ENCODE data around the gene EPHA6.
A peak's percentile ranks its signal among the peaks of the same experiment; 100 is the strongest.

EPHA6 gene

DNA sequence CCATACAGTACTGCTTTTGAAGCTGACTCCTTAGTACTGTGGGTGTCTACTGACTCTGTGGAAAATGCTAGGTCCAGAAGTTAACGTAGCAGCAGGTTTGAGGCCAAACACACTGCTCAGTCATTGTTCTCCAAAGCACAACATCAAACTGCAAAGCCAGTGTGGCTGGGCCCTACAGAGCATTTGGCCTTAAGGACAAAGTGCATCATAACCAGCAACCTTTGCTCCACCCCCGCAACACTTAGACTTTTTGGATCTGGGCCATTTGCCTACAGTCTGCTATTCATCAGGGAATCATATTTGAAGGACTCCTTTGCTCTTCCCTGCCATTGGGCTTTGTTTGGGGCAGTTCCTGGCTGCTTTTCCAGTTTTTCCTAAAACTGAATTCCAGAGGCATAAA is 907.1 kb downstream of the EPHA6 start:
- DNase-seq = no peak

DNA sequence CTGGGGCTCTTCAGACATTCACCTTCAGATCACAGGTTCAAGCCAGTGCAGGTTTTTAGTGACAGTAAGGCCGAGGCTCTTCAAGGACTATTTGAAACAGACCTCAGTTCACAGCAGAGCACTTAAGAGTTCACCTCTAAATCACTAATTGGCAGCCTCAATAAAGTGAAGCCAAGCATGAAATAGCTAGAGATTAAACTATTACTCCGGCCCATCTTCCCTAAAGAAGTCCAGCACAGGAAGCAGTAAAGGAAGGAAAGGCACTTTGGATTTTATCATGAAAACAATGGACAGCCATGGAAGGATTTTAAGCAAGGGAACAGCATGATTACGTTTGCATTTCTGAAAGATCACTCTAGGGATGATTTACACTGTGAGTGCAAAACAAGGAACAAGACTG is 922.5 kb downstream of the EPHA6 start:
- DNase-seq = no peak

DNA sequence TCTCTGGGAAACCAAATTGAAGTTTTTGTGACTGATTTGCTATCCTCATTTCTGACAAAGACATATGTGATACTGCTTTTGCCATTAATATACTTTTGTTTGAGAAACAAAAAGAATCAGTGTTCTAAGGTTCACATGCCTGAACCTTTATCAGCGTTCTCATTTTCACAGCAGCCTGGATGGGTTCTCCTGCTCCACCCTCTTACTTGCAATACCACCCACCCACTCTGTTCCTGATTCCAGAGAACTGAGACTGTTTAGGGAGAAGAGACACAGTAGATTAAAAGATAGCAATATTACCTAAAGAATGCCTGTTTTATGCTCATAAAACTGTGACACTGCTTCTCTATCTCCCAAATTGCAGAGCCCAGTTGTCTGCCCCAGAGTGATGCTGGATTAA is 924.4 kb downstream of the EPHA6 start:
- DNase-seq = no peak

DNA sequence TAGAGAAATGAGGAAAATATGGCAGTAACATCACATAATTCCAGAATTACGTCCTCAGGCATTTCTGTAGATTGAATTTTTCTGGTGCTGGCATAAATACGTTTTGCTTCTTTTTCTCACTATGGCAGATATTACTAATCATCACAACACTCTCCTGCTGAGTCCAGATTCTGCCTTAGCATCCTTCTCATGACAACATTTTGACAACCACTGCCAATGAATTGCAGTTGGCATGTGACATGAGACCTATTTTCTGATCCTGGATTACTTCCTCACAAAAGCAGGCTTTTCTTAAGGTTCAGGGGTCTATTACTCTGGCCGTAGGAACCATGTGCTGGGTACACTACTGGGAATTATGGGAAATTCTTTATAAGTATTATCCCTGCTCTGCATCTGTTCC is 927.6 kb downstream of the EPHA6 start:
- DNase-seq = no peak

DNA sequence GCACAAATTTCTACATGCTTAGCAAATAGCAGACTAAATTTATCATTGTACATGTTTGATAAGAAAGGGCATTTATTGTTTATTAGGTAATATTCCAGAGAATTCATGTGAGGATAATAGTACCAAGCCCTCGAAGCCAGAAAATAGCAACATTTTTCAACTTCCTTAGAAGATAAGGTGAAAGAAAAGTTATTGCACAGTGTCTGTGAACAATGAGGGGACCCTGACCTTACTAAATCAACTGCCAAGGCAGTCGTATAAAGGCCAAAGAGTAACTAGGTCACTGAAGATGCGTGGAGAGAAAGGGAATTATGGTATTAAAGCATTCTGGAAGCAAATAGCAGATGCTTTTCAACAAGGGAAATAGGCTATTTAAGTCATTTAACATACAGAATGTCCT is 929.9 kb downstream of the EPHA6 start:
- no peak for DNase-seq

DNA sequence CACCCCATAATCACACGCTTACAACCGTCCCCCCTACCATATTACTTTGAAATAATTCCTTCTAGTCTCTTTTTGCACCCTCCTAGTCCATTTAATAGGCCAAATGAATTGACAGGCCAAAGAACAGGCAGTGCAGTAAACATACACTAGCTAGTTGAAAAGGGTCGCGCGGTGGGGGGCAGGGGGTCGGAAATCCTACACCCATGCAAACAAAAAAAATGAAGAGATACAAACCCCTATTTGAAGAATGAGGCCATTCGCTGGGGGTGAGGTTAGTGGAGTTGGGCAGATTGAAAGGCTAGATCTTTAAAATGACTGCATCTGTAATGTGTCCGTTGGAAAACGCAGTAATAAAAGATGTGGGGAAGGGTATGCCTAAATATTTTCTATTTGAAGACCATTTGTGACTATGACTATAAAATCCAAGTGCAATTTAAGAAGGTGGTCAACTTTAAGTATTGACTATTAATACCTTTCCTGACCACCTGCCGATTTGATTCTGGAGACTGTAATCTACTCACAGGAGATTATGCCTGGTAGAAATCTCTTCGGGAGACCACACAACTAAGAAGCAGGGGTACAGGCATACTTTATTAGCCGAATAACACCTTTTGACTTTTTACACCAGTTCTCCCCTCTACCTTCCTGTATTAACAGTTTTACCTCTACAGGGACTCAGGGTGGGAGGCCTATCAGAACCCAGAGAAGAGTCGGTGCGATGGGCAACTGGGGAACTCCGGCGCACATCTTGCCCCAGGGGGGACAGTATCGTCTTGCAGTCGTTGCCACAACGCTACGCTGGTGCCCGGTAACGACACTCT is 949.4 kb downstream of the EPHA6 start:
- no peak for DNase-seq

DNA sequence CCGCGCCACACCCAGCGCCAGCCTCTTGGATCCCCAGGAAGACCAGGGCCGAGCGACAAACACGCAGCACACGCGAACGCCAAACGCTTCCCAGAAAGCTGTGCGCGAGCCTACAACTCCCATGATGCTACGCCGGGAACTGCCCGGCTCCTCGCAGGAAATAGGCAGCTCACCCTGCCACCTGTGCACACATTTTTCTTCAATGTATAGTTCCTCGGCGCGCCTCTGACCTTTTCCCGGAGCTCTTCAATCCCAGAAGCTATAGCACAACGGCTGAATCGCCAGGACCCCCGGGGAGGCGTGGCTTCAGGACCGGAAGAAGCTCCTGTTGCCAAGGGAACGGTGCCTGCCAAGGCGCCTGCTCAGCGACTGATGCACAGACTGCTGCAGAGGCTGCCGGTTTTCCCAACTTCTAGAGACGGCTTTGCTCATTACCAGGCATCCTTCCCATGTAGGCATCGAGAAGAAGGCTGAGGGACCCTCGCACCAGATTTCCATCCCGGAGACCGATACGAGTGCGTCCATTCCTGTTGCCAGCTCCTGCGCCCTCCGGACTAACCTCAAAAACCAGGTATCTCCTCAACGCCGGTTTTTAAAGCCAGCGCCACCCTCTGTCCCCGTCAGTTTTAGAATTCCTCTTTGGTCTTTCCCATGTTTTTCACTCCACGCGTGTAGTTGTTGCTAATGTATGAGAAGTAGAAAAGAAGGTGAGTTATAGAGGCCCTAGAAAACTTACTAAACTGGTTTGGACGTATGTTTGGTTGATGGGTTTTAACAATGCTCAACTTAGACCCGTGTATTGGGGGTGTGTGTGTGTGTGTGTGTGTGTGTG is 950.2 kb downstream of the EPHA6 start, which contains the start of gene ARL6:
ARL6 (plus strand) TSS at position 352 of the 832 bp plus-strand sequence. CDS start 3,350 bp downstream, outside the sequence.
- peak; percentile 96 for DNase-seq

DNA sequence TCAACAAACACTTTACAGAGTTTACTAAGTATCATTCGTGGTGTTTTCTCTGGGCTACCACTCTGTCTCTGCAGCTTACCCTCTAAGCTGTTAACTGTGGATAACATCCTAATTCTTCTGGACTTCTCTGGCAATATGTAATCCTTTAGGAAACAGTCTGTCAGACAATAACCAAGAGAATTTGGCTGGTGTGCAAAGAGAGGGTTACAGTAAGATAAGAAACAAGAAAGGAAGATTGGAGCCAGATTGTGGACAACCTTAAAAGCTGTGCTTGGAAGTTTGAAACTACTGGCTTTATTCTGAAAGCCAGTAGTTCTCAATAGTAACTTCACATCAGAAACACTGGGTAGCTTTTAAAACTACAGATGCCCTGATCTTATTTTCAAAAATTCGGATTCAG is 950.9 kb downstream of the EPHA6 start:
- DNase-seq = no peak

DNA sequence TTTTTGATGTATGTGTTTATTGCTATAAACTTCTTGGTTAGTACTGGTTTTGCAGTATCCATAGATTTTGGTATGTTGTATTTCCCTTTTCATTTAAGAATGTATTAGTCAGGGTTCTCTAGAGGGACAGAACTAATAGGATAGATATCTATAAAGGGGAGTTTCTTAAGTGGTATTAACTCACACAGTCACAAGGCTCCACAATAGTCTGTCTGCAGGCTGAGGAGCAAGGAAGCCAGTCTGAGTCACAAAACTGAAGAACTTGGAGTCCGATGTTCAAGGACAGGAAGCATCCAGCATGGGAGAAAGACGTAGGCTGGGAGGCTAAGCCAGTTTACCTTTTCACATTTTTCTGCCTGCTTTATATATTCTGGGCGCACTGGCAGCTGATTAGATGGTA is 958.5 kb downstream of the EPHA6 start:
- no peak for DNase-seq

DNA sequence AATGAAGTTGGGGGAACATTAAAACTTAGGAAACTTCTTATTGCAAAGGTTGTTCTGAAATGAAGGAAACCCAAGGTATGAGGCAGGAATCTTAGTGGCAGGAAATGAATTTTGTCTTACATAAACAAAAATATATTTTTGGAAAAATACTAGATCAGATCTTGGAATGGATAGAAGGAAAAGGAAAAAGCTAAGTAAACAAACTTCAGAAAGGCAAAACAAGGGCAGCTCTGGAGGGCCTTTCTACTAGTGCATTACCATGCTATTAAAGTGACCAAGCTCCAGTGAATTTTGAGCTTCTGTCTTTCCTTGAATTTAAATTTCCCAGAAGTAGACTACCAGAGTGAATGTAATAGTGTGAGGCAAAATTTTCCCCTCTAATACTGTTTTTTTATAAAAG is 963.8 kb downstream of the EPHA6 start:
- DNase-seq = no peak

DNA sequence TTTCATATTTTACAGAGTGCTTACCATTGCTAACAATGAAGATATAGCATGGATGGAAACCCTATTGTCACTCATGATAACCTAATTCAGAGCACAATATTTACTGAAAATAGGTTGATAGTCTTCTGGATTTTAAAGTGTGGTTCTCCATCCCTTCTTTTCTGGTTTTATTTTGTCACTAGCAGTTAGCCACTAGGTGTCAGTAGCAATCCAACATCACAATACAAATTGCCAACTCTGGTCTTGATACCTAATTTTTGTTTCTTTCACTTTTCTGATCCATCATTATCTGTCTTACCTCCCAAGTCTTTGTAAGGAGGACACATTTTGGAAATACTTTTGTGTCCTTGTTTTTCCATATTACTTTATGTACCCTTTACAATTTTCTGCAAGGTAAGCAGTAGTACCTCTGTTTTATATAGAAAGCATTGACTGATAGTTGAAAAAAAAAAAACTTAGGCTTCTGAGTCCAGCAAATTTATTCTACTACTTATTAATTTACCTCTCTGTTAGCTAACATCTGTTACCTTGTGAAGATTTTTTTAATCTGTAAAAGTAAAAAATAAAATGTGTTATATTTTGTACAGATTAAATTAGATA is 979.1 kb downstream of the EPHA6 start:
- DNase-seq = peak; percentile 87

DNA sequence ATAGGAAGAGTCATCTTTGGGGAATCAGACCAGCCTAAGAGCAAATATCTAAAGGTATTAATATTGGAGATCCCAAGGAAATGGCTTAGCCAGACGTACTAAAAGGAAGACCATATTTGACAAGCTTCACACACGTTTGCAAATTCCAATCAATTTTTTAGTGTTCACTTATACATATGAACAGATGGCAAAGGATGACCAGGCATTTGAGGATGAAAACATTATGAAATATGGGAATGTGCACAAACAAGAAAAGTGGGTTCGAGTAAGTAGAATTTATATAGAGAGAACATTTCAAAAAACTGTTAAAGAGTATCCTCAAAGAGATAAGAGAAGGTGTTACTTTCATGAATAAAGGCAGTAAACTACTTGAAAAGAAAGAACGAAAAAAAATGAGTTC is 981.6 kb downstream of the EPHA6 start:
- no peak for DNase-seq

Data from NCI-H1694 treated with DMSO at 0.1 percent for 48 hours (cell line).